BLaER1 treated with 17β-estradiol and CSF1 and Interleukin-3, amounts not matched to agents 10 nM and 100 nM (cell line): ENCODE measurements around the gene REEP3.
A peak's percentile ranks its signal among the peaks of the same experiment; 100 is the strongest.

ENCODE experiments used
- H3K27ac ChIP-seq, 11 experiments: shearing (Covaris generic); formaldehyde crosslinking; 2 replicates each; pipeline ENCODE4 v1.8.1; 2022
- H3K27me3 ChIP-seq, 11 experiments: shearing (Covaris generic); formaldehyde crosslinking; 2 replicates each; pipeline ENCODE4 v1.8.1; 2022
- H3K36me3 ChIP-seq, 11 experiments: shearing (Covaris generic); formaldehyde crosslinking; 2 replicates each; pipeline ENCODE4 v1.8.1; 2022
- H3K4me1 ChIP-seq, 10 experiments: shearing (Covaris generic); formaldehyde crosslinking; 2 replicates each; pipeline ENCODE4 v1.8.1; 2022
- H3K4me2 ChIP-seq, 11 experiments: shearing (Covaris generic); formaldehyde crosslinking; 2 replicates each; pipeline ENCODE4 v1.8.1; 2022
- H3K4me3 ChIP-seq, 10 experiments: shearing (Covaris generic); formaldehyde crosslinking; 2 replicates each; pipeline ENCODE4 v1.8.1; 2022
- H3K9ac ChIP-seq, 11 experiments: shearing (Covaris generic); formaldehyde crosslinking; 2 replicates each; pipeline ENCODE4 v1.8.1; 2022
- H3K9me3 ChIP-seq, 11 experiments: shearing (Covaris generic); formaldehyde crosslinking; replicated peaks in 1 of 11; 2 replicates each; pipeline ENCODE4 v1.8.1; 2022
- H4K20me1 ChIP-seq, 11 experiments: shearing (Covaris generic); formaldehyde crosslinking; 2 replicates each; pipeline ENCODE4 v1.8.1; 2022
- Cebpa-rat ChIP-seq, 11 experiments: shearing (Covaris generic); IDR thresholded peaks; 2 replicates each; pipeline ENCODE4 v1.8.1; 2022

The REEP3 gene

GRCh38 chr10:63579371-63580014 is 58.3 kb downstream of the REEP3 start:
- Histone ChIP-seq H3K4me3 (no peak overlapping the region), H4K20me1 (0 out of 22 replicates have a peak, but pooled peaks cover 0 to 4% (median 0%) of the 10 kb centered on the region in 11 experiments), H3K4me2 (no peak overlapping the region), H3K4me1 (peaks cover 0 to 8% (median 0%) of the 10 kb centered on the region in 10 experiments; a peak in 2 of 20 replicates), H3K27me3 (no peaks in the 10 kb centered on the region), H3K27ac (no peak overlapping the region), H3K36me3 (peaks cover 33 to 65% (median 41%) of the 10 kb centered on the region in 11 experiments), H3K9me3 (peaks cover 0 to 11% (median 0%) of the 10 kb centered on the region in 11 experiments; a peak in 3 of 22 replicates), H3K9ac (no peak overlapping the region)
- no peak for TF ChIP-seq Cebpa-rat (IDR thresholded peaks at IDR 0.05)

GRCh38 chr10:63582690-63583089 is 61.5 kb downstream of the REEP3 start:
- Histone ChIP-seq H3K4me1 (peaks cover 0 to 8% (median 0%) of the 10 kb centered on the region in 10 experiments; a peak in 2 of 20 replicates), H4K20me1 (0 out of 22 replicates have a peak, but pooled peaks cover 0 to 4% (median 0%) of the 10 kb centered on the region in 11 experiments), H3K9ac (no peak overlapping the region), H3K36me3 (peaks cover 4 to 40% (median 16%) of the 10 kb centered on the region in 11 experiments; a peak in 16 of 22 replicates), H3K4me3 (no peak overlapping the region), H3K4me2 (no peak overlapping the region), H3K27me3 (no peaks in the 10 kb centered on the region), H3K27ac (no peak overlapping the region), H3K9me3 (no peaks in the 10 kb centered on the region)
- no peak for TF ChIP-seq Cebpa-rat (IDR thresholded peaks at IDR 0.05)

- 0 out of 22 replicates have a peak overlapping the region, but pooled peaks of 1 of the 11 experiments have one; percentile 3 for H3K4me2 ChIP-seq
- no peaks in the 10 kb centered on the region for H3K27me3 ChIP-seq
- H4K20me1 ChIP-seq: 0 out of 22 replicates have a peak, but pooled peaks cover 0 to 4% (median 0%) of the 10 kb centered on the region in 11 experiments
- H3K4me1 ChIP-seq: peaks cover 0 to 8% (median 0%) of the 10 kb centered on the region in 10 experiments; a peak in 2 of 20 replicates
- no peak overlapping the region for H3K4me3 ChIP-seq
- H3K36me3 ChIP-seq: peaks cover 2 to 35% (median 12%) of the 10 kb centered on the region in 11 experiments; a peak in 13 of 22 replicates
- H3K9me3 ChIP-seq: no peaks in the 10 kb centered on the region
- no peak overlapping the region for H3K9ac ChIP-seq
- no peak for TF ChIP-seq Cebpa-rat (IDR thresholded peaks at IDR 0.05)
- no peak overlapping the region for H3K27ac ChIP-seq
Measured at GRCh38 chr10:63583397-63583796, 62.2 kb downstream of the REEP3 start.

GRCh38 chr10:63583909-63584724 is 62.9 kb downstream of the REEP3 start:
- peaks cover 0 to 6% (median 0%) of the 10 kb centered on the region in 11 experiments; a peak in 3 of 22 replicates for H4K20me1 ChIP-seq
- no peak overlapping the region for H3K4me3 ChIP-seq
- H3K9ac ChIP-seq: no peak overlapping the region
- peaks cover 0 to 8% (median 0%) of the 10 kb centered on the region in 10 experiments; a peak in 2 of 20 replicates for H3K4me1 ChIP-seq
- H3K36me3 ChIP-seq: peaks cover 0 to 31% (median 10%) of the 10 kb centered on the region in 11 experiments; a peak in 13 of 22 replicates
- no peak for TF ChIP-seq Cebpa-rat (IDR thresholded peaks at IDR 0.05)
- H3K4me2 ChIP-seq: no peak overlapping the region
- H3K27ac ChIP-seq: no peak overlapping the region
- H3K27me3 ChIP-seq: no peaks in the 10 kb centered on the region
- H3K9me3 ChIP-seq: no peaks in the 10 kb centered on the region

GRCh38 chr10:63584725-63585035 is 63.5 kb downstream of the REEP3 start:
- H3K27ac ChIP-seq: no peak overlapping the region
- no peak for TF ChIP-seq Cebpa-rat (IDR thresholded peaks at IDR 0.05)

GRCh38 chr10:63585041-63585440 is 63.8 kb downstream of the REEP3 start:
- Histone ChIP-seq H3K27me3 (no peaks in the 10 kb centered on the region), H3K27ac (no peak overlapping the region), H3K36me3 (peaks cover 2 to 33% (median 10%) of the 10 kb centered on the region in 11 experiments; a peak in 12 of 22 replicates), H3K4me3 (no peak overlapping the region), H3K4me1 (peaks cover 0 to 8% (median 0%) of the 10 kb centered on the region in 10 experiments; a peak in 2 of 20 replicates), H3K9me3 (no peaks in the 10 kb centered on the region), H4K20me1 (peaks cover 0 to 12% (median 0%) of the 10 kb centered on the region in 11 experiments; a peak in 3 of 22 replicates), H3K4me2 (no peak overlapping the region), H3K9ac (no peak overlapping the region)
- TF ChIP-seq Cebpa-rat (IDR thresholded peaks at IDR 0.05): no peak

More at GRCh38 chr10:63584725-63585035, 63.5 kb downstream of the REEP3 start:
- Histone ChIP-seq H3K4me3 (no peak overlapping the region), H3K4me2 (no peak overlapping the region), H3K4me1 (peaks cover 0 to 8% (median 0%) of the 10 kb centered on the region in 10 experiments; a peak in 2 of 20 replicates), H4K20me1 (peaks cover 0 to 9% (median 0%) of the 10 kb centered on the region in 11 experiments; a peak in 3 of 22 replicates), H3K9me3 (no peaks in the 10 kb centered on the region), H3K27me3 (no peaks in the 10 kb centered on the region), H3K9ac (no peak overlapping the region), H3K36me3 (peaks cover 3 to 31% (median 10%) of the 10 kb centered on the region in 11 experiments; a peak in 11 of 22 replicates)

GRCh38 chr10:63586043-63586442 is 64.8 kb downstream of the REEP3 start:
- peaks cover 0 to 8% (median 0%) of the 10 kb centered on the region in 10 experiments; a peak in 2 of 20 replicates for H3K4me1 ChIP-seq
- H3K27ac ChIP-seq: no peak overlapping the region
- H3K9ac ChIP-seq: no peak overlapping the region
- H3K36me3 ChIP-seq: peaks cover 0 to 39% (median 10%) of the 10 kb centered on the region in 11 experiments; a peak in 10 of 22 replicates
- peaks cover 0 to 17% (median 0%) of the 10 kb centered on the region in 11 experiments; a peak in 4 of 22 replicates for H4K20me1 ChIP-seq
- H3K4me2 ChIP-seq: no peak overlapping the region
- H3K27me3 ChIP-seq: no peaks in the 10 kb centered on the region
- TF ChIP-seq Cebpa-rat (IDR thresholded peaks at IDR 0.05): no peak
- H3K9me3 ChIP-seq: no peaks in the 10 kb centered on the region
- H3K4me3 ChIP-seq: no peak overlapping the region

GRCh38 chr10:63587191-63587590 is 66.0 kb downstream of the REEP3 start:
- peaks cover 0 to 8% (median 0%) of the 10 kb centered on the region in 10 experiments; a peak in 2 of 20 replicates for H3K4me1 ChIP-seq
- no peak overlapping the region for H3K9ac ChIP-seq
- H3K9me3 ChIP-seq: no peaks in the 10 kb centered on the region
- TF ChIP-seq Cebpa-rat (IDR thresholded peaks at IDR 0.05): no peak
- no peak overlapping the region for H3K4me2 ChIP-seq
- H3K27ac ChIP-seq: no peak overlapping the region
- peaks cover 0 to 44% (median 7%) of the 10 kb centered on the region in 11 experiments; a peak in 11 of 22 replicates for H3K36me3 ChIP-seq
- no peak overlapping the region for H3K4me3 ChIP-seq
- no peaks in the 10 kb centered on the region for H3K27me3 ChIP-seq
- peaks cover 0 to 17% (median 0%) of the 10 kb centered on the region in 11 experiments; a peak in 4 of 22 replicates for H4K20me1 ChIP-seq
